B cell (primary cell): Measurements from ENCODE around the gene RAC3. TPM values are rescaled to one million over a fixed set of nuclear protein-coding genes. Genes with fewer than 3 reads are reported as not detected.

ENCODE experiments used
- ATAC-seq: fragments of 200-7000 bp; cut with Tn5 transposase; one replicate; pipeline ENCODE4 v1.10.0; 2021; ENCODE audit warnings: low read depth, mild to moderate bottlenecking, moderate number of reproducible peaks, moderate library complexity
- CTCF ChIA-PET: fragments of 350-600 bp; sonication (Branson Sonifier 250); formaldehyde crosslinking; loops from one replicate; lab custom pipeline; 2021; ENCODE audit warnings: antibody characterized with exemption, inconsistent platforms; lab: Charles Lee
- POLR2A ChIA-PET: fragments of 350-600 bp; sonication (Branson Sonifier 250); formaldehyde crosslinking; loops from one replicate; lab custom pipeline; 2021; ENCODE audit warnings: antibody characterized with exemption; lab: Charles Lee
- DNase-seq: peaks from one replicate; pipeline ENCODE4 v3.0.0; 2013
- H2AFZ ChIP-seq: 2 replicates; pipeline ENCODE4 v1.6.1; 2012; ENCODE audit warnings: mild to moderate bottlenecking, low read depth, low read length; ENCODE audit not compliant: insufficient read depth, poor library complexity, severe bottlenecking
- H3K27ac ChIP-seq, 2 donors: 1 replicate in 1 of 2; 2 replicates in 1 of 2; pipeline ENCODE4 v1.5.1; 2012 to 2013; ENCODE audit warnings: low read length in 2 of 2, mild to moderate bottlenecking in 2 of 2, moderate library complexity in 1 of 2
- H3K27me3 ChIP-seq, 4 experiments: fragments of 200-600 bp in 1 of 4; sonication (generic) in 1 of 4; replicated peaks in 1 of 4; 1 replicate in 2 of 4; 2 replicates in 2 of 4; pipeline versions ENCODE4 v1.6.1 to v1.7.0; 2013 to 2016; ENCODE audit warnings: low read length in 3 of 4, mild to moderate bottlenecking in 2 of 4, mixed read lengths in 1 of 4, moderate library complexity in 1 of 4; ENCODE audit not compliant: insufficient read depth in 4 of 4, control insufficient read depth in 3 of 4; ENCODE audit errors: control extremely low read depth in 1 of 4
- H3K36me3 ChIP-seq, 2 experiments: replicated peaks in 1 of 2; 1 replicate in 1 of 2; 2 replicates in 1 of 2; pipeline versions ENCODE4 v1.6.1 to v1.7.1; 2013; ENCODE audit warnings: low read length in 1 of 2; ENCODE audit not compliant: insufficient read depth in 2 of 2, control insufficient read depth in 1 of 2; ENCODE audit errors: control extremely low read depth in 1 of 2, extremely low read depth in 1 of 2
- H3K4me1 ChIP-seq, 2 donors: fragments of 200-600 bp in 1 of 2; sonication (generic) in 1 of 2; 1 replicate in 1 of 2; 2 replicates in 1 of 2; pipeline versions ENCODE4 v1.5.1 to v1.6.1; 2013 to 2017; ENCODE audit warnings: low read length in 2 of 2; ENCODE audit not compliant: control insufficient read depth in 2 of 2, insufficient read depth in 2 of 2
- H3K4me2 ChIP-seq: replicated peaks from 2 replicates; pipeline ENCODE3; 2012; ENCODE audit warnings: mild to moderate bottlenecking, low read depth, low read length; ENCODE audit not compliant: poor library complexity, severe bottlenecking
- H3K4me3 ChIP-seq, 5 experiments: fragments of 200-600 bp in 1 of 5; sonication (generic) in 1 of 5; 1 replicate in 3 of 5; 2 replicates in 2 of 5; pipeline versions ENCODE4 v1.5.1 to v1.7.0; 2011 to 2016; ENCODE audit warnings: low read length in 4 of 5, mild to moderate bottlenecking in 4 of 5, low read depth in 2 of 5, control low read depth in 1 of 5, moderate library complexity in 1 of 5; ENCODE audit not compliant: insufficient read depth in 1 of 5; ENCODE audit errors: control extremely low read depth in 1 of 5, extremely low read depth in 1 of 5
- H3K79me2 ChIP-seq: fragments of 200-600 bp; sonication (generic); one replicate; pipeline ENCODE4 v1.6.0; 2016; ENCODE audit warnings: low read length; ENCODE audit not compliant: control insufficient read depth, insufficient read depth
- H3K9ac ChIP-seq: fragments of 200-600 bp; sonication (generic); 2 replicates; pipeline ENCODE4 v1.6.1; 2017; ENCODE audit warnings: mild to moderate bottlenecking, low read length, moderate library complexity
- H3K9me3 ChIP-seq, 3 donors: one replicate each; pipeline versions ENCODE4 v1.6.1 to v1.7.1; 2013; ENCODE audit warnings: low read length in 2 of 3; ENCODE audit not compliant: control insufficient read depth in 2 of 3, insufficient read depth in 1 of 3; ENCODE audit errors: control extremely low read depth in 1 of 3
- H4K20me1 ChIP-seq: 2 replicates; pipeline ENCODE4 v1.6.0; 2012; ENCODE audit warnings: mild to moderate bottlenecking, low read length; ENCODE audit not compliant: insufficient read depth, control insufficient read depth, poor library complexity, severe bottlenecking
- H3K27ac Mint-ChIP-seq: one replicate; pipeline ENCODE4 v1.8.0; 2021; ENCODE audit warnings: mixed read lengths
- H3K27me3 Mint-ChIP-seq: one replicate; pipeline ENCODE4 v1.8.0; 2021; ENCODE audit warnings: mixed read lengths
- H3K4me1 Mint-ChIP-seq: one replicate; pipeline ENCODE4 v1.8.0; 2021; ENCODE audit warnings: mixed read lengths
- H3K4me3 Mint-ChIP-seq: one replicate; pipeline ENCODE4 v1.8.0; 2021; ENCODE audit warnings: mixed read lengths
- H3K9me3 Mint-ChIP-seq: one replicate; pipeline ENCODE4 v1.8.0; 2022; ENCODE audit warnings: mixed read lengths; ENCODE audit not compliant: insufficient read depth
- CTCF ChIP-seq: fragments of 200-600 bp; IDR thresholded peaks from one replicate; pipeline ENCODE4 v1.8.0; 2022; ENCODE audit warnings: antibody characterized with exemption, mild to moderate bottlenecking
- EZH2 ChIP-seq: IDR thresholded peaks from 2 replicates; pipeline ENCODE4 v1.6.1; 2012; ENCODE audit warnings: borderline replicate concordance, low read depth, mild to moderate bottlenecking, moderate library complexity, low read length; ENCODE audit not compliant: insufficient read depth, poor library complexity, severe bottlenecking
- WGBS: methylation state at CpG from one replicate; pipeline ENCODE4 v1.1.5; 2013; ENCODE audit warnings: missing lambda C conversion rate; ENCODE audit not compliant: insufficient coverage; 5-methylcytosine and 5-hydroxymethylcytosine counted together
- intact Hi-C: fragments of 100-400 bp; cut with micrococcal nuclease; formaldehyde crosslinking; loops from one replicate; pipeline ENCODE4 v1.10.0; 2022
- polyA plus RNA-seq: library from polyadenylated mRNA; depleted of rRNA; stranded (reverse); fragments of >200 nt; gene quantifications from 2 replicates; pipeline ENCODE4 v1.2.3, GENCODE V29; 2012
- total RNA-seq, 2 donors: library from RNA; stranded (reverse); fragments of 120-200 nt in 1 of 2; gene quantifications; 1 replicate in 1 of 2; 2 replicates in 1 of 2; pipeline versions ENCODE4 v1.2.3 to v1.2.4, GENCODE V29; 2013 to 2022

RAC3 gene
- total and polyA plus RNA-seq, 2 donors (not counting 1 experiment from before 2014, with no cell fraction given), result 0.62 to 2.0 TPM

- Histone ChIP-seq H3K36me3 (peaks cover 0 to 5% of the 10 kb centered on the region in 2 experiments), H3K9me3 (no peaks in the 10 kb centered on the region), H2AFZ (no peak overlapping the region), H3K9ac (no peak overlapping the region), H3K4me2 (no peak overlapping the region), H3K4me1 (no peaks in the 10 kb centered on the region), H3K4me3 (no peak overlapping the region), H4K20me1 (no peaks in the 10 kb centered on the region), H3K79me2 (no peaks in the 10 kb centered on the region), H3K27ac (no peak overlapping the region), H3K27me3 (no peaks in the 10 kb centered on the region)
- Mint-ChIP-seq H3K27ac (no peak overlapping the region), H3K4me1 (no peaks in the 10 kb centered on the region), H3K9me3 (no peaks in the 10 kb centered on the region), H3K4me3 (no peak overlapping the region), H3K27me3 (no peaks in the 10 kb centered on the region)
- TF ChIP-seq CTCF (no peak), EZH2 (no peak)
- intact Hi-C loops, result no loop called here
- ATAC-seq, result no peak
- 91% methylated on average over 17 of the region's 19 CpGs for WGBS
- ChIA-PET CTCF (no interaction called here), POLR2A (no interaction called here)
- no peak for DNase-seq
Measured at GRCh38 chr17:82011617-82012187, 19.8 kb upstream of the RAC3 start.

GRCh38 chr17:82012261-82012639 lies 19.2 kb upstream of the RAC3 start:
- no peak overlapping the region for H3K4me2 ChIP-seq
- no peak for ATAC-seq
- H3K9me3 Mint-ChIP-seq, result no peaks in the 10 kb centered on the region
- H3K27ac Mint-ChIP-seq, result no peak overlapping the region
- H3K36me3 ChIP-seq, result peaks cover 0 to 5% of the 10 kb centered on the region in 2 experiments
- WGBS, result 87% methylated on average over 20 of the region's 20 CpGs
- H3K4me1 Mint-ChIP-seq, result no peaks in the 10 kb centered on the region
- H3K4me1 ChIP-seq, result no peaks in the 10 kb centered on the region
- no peak overlapping the region for H3K4me3 Mint-ChIP-seq
- ChIA-PET CTCF (no interaction called here), POLR2A (no interaction called here)
- no peaks in the 10 kb centered on the region for H3K27me3 Mint-ChIP-seq
- no peaks in the 10 kb centered on the region for H3K9me3 ChIP-seq
- intact Hi-C loops, result no loop called here
- no peaks in the 10 kb centered on the region for H4K20me1 ChIP-seq
- no peak overlapping the region for H2AFZ ChIP-seq
- no peak overlapping the region for H3K9ac ChIP-seq
- DNase-seq, result no peak
- TF ChIP-seq CTCF, result no peak
- no peak for TF ChIP-seq EZH2
- H3K79me2 ChIP-seq, result no peaks in the 10 kb centered on the region
- H3K4me3 ChIP-seq, result no peak overlapping the region
- H3K27ac ChIP-seq, result no peak overlapping the region
- H3K27me3 ChIP-seq, result no peaks in the 10 kb centered on the region
